GDM1 (cell line): Measurements from ENCODE around the gene SLC3A2.
"Not testable (repeated sequence)": the region's sequence is repeated elsewhere in the genome, so short reads cannot be mapped to it uniquely, and the experiment has no call there.

Experiments used
- DNase-seq: peaks from one replicate; lab custom pipeline; 2025; lab: John Stamatoyannopoulos, UW

SLC3A2 gene

GRCh38 chr11:62930666-62931065 is 50.0 kb downstream of the SLC3A2 start:
- DNase-seq, result no peak

- DNase-seq, result no peak
Measured at GRCh38 chr11:62931499-62932278, 51.0 kb downstream of the SLC3A2 start.

- no peak for DNase-seq
Measured at GRCh38 chr11:62933285-62933684, 52.6 kb downstream of the SLC3A2 start.

- DNase-seq, result no peak
Measured at GRCh38 chr11:62933750-62934495, 53.2 kb downstream of the SLC3A2 start.

GRCh38 chr11:62934496-62934785 is 53.7 kb downstream of the SLC3A2 start:
- DNase-seq, result no peak

- not testable (repeated sequence) for DNase-seq
Measured at GRCh38 chr11:62937528-62937927, 56.8 kb downstream of the SLC3A2 start.
